GM12892 (cell line): ENCODE measurements around the gene PARP3.

Source experiments
- POLR2A ChIP-seq: IDR thresholded peaks from 2 replicates; pipeline ENCODE4 v1.6.1; 2011; ENCODE audit warnings: low read depth, low read length, control low read depth
- POLR2AphosphoS5 ChIP-seq: IDR thresholded peaks from 2 replicates; pipeline ENCODE4 v1.6.1; 2011; ENCODE audit warnings: low read depth, low read length, control low read depth

- peak; percentile 76; the same call in 1 of the 2 replicates for TF ChIP-seq POLR2A
- TF ChIP-seq POLR2AphosphoS5: peak; percentile 77; the same call in 1 of the 2 replicates
Measured at GRCh38 chr3:51992017-51992682, 50.0 kb downstream of the PARP3 start.
